VCaP (cell line): Measurements from ENCODE around the gene PLAC8.
"Not testable (repeated sequence)": the region's sequence is repeated elsewhere in the genome, so short reads cannot be mapped to it uniquely, and the experiment has no call there.

ENCODE experiments used
- H3K27ac ChIP-seq: fragments of 450-650 bp; 2 replicates; pipeline ENCODE4 v1.5.1; 2017
- CTCF ChIP-seq: fragments of 450-650 bp; conservative IDR thresholded peaks from 2 replicates; pipeline ENCODE4 v1.5.1; 2017; ENCODE audit warnings: mild to moderate bottlenecking, moderate library complexity

Gene PLAC8

DNA sequence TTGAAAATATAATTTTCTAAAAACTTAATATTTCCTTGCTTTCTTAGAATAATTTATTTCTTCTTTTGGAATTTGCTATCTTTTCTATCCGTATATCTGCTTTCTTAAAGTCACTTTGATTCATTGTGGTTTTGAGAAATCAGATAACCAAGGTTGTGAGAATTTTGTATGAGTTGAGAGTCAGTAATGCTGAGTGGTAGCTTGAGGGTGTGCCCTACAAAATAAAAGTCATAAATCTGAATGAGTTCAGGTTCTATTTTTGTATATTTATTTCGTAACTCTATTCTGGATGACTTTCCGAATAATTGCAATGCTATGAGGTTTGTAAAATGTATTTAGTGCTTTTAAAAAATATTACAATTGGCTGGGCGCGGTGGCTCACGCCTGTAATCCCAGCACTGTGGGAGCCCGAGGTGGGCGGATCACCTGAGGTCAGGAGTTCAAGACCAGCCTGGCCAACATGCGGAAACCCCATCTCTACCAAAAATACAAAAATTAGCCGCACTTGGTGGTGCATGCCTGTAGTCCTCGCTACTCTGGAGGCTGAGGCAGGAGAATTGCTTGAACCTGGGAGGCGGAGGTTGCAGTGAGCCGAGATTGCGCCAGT is 70.6 kb downstream of the PLAC8 start:
- H3K27ac ChIP-seq = no peak overlapping the region
- no peak for TF ChIP-seq CTCF

GRCh38 chr4:83043157-83043556 is 71.4 kb downstream of the PLAC8 start:
- H3K27ac ChIP-seq = not testable (repeated sequence)

GRCh38 chr4:83040269-83040668 is 74.3 kb downstream of the PLAC8 start:
- H3K27ac ChIP-seq = no peak overlapping the region
- no peak for TF ChIP-seq CTCF
